Activated CD4-positive, CD25-positive, alpha-beta regulatory T cell treated with anti-CD3 and anti-CD28 coated beads, Interleukin-2, amount 50 U/mL, for 72 hours (primary cell): Measurements from ENCODE around the gene TSPYL4.

Experiments used
- DNase-seq: peaks from one replicate; pipeline ENCODE4 v3.0.0; 2021

The TSPYL4 gene

DNA sequence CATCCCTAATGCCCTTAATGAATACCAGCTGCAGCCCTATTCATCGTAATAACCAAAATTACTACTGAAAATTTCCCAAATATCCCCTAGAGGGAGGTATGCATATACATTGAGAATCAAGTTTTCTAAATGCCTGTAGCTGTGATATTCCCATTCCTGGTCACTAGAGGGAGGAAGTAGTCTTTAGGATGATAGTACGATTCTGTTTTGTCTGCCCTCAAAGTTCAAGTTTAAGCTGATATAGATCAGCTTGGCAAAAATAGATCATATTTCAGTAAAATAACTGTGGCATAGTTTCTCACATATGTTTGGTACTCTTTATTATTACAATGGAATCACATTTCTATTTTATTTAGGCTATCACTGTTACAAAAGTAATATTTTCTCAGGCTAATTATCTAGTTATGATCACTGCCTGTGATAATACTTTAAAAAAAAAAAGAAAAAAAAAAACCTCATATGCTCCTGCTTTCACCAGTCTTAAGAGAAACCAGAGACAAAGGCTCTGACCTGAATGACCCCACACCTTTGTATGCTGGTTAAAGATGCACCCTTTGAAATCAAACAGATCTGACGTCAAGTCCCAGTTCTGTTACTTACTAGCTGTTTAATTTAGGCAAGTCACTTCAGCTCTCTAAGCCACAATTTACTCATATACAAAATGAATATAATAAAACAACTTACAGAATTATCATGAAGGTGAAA, 14.9 kb upstream of the TSPYL4 start:
- no peak for DNase-seq

DNA sequence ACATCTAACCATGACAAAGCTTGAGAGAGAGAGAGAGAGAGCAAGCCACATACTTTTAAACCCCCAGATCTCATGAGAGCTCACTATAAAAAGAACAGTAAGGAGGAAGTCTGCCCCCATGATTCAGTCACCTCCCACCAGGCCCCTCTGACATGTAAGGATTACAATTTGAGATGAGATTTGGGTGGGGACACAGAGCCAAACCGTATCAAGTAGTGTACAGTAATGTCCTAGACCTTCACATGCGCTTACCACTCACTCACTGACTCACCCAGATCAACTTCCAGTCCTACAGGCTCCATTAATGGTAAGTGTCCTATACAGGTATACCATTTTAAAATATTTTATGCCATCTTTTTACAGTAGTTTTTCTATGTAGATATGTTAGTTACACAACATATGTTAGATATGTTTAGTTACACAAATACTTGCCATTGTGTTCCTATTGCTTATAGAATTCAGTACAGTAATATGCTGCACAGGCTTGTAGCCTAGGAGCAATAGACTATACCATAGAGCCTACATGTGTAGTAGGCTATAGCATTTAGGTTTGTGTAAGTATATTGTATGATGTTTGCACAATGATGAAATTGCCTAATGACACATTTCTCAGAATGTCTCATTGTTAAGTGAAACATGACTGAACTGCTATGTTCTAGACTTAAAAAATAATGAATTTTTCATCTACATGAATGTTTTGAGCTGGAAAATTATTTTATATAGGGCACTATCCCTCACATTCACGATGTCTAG, 14.1 kb upstream of the TSPYL4 start:
- DNase-seq: no peak

DNA sequence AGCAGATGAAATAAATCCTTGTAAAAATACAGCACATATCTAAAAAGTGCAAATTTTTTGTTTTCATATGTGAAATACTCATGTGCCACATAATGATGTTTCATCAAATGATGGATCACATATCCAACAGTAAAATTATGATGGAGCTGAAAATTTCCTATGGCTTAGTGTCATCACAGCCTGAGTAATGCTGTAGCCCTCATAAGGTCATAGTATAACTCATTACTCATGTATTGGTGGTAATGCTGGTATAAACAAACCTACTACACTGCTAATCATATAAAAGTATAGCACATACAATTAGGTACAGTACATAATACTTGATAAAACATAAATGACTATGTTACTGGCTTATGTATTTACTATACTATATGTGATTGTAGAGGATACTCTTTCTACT, 12.9 kb upstream of the TSPYL4 start:
- DNase-seq: no peak

DNA sequence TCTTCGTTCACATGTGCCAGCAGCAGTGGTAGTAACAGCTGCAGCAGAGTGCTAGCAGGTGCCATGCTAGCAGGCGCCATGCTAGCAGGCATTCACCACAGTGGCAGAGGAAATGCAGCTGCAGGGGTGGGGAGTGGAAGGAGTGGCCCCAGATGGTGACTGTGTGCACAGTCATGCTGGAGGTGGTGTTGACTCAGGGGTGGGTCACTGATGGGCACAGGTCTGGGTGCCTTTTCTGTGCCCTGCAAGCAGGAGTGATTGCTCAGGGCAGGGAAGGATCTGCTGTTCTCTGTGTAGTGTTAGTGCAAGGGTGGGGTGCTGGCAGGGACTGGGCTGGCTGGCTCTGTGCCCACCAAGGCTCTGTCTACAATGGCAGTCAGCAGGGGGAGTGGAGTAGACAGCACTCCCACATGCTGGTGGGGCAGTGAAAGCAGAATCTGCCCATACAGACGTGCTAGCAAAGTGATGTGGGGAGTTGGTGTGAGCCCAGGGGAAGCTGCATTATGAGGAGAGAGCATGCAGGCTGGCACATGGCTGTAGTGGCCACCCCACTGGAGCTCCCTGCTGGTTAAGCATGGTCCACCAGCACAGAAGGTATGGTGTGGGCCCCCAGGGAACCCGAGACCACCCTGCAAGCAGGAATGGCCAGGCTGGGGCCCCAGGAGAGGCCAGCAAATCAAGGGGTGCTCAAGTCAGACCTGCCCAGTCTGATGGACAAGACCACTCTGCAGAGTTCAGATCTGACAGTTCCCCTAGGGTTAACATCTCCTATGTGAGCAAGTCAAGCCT, 11.4 kb upstream of the TSPYL4 start:
- DNase-seq: no peak

DNA sequence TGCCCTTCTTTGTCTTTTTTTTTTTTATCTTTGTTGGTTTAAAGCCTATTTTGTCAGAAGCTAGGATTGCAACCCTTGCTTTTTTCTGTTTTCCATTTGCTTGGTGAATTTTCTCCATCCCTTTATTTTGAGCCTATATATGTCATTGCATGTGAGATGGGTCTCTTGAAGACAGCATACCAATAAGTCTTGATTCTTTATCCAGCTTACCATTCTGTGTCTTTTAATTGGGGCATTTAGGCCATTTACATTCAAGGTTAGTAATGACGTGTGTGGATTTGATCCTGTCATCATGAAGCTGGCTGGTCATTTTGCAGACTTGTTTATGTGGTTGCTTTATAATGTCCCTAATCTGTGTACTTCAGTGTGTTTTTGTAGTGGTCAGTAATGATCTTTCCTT, 9.5 kb upstream of the TSPYL4 start:
- DNase-seq: no peak

DNA sequence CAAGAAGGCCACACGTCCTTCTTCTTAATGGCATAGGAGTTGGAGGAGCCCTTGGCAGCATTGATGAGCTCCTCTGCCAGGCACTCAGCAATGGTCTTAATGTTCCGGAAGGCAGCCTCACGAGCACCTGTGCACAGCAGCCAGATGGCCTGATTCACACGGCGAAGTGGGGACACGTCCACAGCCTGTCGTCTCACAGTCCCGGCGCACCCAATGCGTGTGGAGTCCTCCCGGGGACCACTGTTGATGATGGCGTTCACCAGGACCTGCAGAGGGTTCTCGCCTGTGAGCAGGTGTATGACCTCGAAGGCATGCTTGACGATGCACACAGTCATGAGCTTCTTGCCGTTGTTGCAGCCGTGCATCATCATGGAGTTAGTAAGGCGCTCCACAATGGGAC, 4.6 kb upstream of the TSPYL4 start:
- no peak for DNase-seq

DNA sequence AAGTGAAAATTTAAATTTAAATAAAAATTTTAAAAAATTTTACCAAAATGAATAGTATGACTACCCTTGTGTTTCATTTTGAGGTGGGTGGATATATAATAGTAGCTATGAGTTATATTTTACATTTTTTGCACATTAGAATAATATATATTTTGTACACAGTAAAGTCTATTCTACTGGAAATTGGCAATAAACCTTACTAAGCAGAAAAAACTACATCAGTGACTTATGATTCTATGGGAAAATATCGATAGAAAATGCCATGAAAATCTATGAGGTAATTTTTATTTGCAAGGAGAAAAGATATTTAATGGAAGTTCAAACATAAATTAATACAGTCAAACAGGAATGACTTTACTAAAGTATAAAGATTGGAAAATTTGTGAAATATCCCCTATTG, 2.8 kb upstream of the TSPYL4 start:
- DNase-seq: no peak

DNA sequence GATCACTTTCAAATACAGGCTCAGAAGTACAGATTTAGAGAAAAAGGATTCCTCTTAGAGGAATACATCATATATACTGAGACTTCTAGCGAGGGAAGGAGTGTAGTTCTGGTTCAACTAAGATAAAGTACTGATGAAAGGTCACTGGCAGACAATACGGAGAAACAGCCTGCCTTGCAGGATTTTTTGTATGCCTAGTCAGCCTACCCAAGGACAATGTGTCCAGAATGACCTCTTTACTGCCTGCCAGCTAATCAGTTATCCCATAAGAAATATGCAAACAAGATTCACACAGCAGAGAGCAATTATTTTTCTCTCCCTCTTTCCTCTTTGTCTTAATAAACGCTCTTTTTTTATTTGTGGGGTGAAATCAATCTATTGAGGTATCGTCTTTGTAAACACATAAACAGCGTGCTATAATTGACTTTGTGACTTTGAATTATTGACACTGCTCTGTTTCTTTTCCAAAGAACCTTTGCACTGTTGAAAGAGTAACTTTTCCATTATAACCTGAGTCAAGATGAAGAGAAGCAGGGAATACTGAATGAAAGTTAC, 1.4 kb upstream of the TSPYL4 start:
- no peak for DNase-seq

DNA sequence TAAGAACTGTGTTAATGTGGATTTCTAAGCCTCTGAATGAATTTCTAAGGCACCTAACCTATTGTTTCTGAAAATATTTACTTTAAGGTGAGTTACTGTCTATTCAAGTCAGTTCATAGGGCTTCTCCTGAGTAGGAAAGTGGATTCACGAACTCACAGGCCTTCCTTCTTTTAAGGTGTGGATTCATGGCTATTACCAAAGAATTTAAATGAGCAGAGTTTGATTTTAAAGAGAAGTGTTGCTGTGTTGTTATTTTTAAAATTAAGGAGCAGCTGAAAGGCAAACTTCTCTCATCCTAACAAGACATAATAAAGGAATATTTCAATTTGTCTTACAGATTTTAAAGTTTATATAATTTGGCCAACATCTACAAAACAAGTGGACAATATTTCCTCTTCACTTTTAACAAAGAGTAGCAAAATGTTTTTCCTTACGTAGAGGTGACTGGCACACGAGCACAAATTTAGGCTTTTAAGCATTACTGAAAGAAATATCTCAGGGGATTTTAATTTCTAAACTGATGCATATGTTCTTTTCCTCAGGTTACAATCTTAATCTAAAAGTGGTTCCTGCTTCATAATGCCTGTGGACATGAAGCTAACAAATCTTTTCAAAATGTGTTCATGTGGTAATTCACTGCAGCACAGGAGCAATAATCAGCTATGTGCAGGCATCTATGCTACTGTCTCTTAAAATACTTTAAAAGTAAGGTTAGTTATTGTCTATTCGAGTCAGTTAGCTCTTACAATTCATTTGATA, 602 bp upstream of the TSPYL4 start:
- DNase-seq: no peak

DNA sequence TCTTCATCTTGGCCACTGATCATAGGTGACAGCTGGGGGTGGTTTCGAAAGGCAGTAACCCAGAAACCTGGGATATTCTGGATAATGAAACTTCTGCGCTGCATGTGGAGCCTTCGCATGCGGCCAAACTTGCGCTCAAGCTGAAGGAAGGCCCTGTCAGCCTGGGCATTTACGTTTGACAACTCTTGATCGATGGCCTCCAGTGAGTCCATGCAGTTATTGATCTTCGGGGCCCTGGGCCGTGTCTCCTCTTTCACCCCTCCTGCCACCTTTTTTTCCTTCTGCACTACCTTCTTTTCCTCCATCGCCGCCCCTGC, 729 bp downstream of the TSPYL4 start:
- DNase-seq: no peak

DNA sequence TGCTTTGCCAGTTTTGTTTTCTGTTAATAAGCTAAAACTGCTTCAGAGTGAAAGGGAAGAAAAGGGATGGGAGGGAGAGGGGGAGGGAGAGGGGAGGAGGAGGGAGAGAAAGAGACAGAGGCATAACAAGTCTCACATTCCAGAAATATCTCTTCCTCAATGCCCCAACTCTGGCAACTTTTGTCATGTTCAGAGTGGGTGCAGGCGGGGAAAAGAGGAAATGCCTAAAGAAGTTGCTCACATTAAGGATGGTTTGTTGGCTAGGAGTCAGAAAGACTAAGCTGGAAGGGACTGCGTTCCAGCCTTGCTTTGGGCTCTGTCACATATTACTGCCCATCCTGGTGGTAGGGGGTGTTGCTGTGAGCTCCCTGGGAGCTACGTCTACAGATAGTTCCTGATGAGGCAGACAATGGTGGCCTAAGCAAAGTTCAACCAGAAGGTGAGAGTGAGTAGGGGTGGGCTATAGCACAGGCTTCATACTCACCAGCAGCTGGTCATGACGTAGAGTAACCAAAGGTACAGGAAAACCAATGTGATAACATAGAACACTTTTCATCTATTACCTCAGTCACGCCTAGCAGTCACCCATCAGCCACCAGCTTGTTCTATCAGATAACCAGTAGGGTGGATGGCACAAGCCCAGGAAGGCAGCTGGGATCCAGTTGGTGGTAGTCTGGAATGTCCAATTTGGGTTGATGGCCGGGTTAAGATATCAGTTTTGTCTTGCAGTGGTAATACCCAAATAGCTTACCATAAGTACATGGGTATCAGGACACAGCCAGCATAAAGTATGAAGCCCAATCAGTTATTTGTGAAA, 2.1 kb downstream of the TSPYL4 start:
- DNase-seq: no peak

DNA sequence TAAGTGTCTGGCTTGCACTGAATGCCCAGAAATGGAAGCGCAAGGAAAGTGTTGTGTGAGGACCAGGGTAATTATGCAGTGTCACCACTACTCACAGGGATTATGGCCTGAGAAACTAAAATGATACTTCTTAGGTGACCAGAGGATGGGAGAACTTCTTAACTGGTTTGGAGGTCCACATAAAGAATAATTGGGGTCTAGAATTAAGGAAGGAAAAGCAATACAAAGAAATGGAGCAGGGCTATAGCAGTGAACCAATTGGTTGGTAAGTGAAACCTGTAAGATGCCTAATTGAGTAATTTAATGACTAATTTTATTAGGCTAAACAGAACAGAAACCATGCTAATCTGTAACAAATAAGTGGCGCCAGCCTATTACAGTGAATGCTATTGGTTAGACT, 5.3 kb downstream of the TSPYL4 start:
- DNase-seq: no peak

DNA sequence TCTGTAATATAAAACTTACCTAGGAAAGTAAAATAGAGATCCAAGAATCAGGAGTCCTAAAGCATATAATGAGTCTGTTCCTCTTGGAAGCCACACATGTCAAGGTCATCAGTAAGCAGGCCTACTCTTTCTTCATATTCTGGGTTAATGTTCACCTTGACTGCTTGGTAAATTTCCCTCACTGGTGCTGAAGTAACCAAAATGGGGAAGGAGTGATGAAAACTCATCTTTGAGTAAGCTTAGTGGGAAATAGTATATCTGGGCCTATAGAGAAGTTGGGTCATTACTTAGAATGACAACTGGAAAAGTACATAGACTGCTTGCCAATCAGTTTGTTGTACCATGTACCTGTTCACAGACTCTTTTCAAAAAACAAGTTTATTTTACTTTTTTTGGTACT, 6.6 kb downstream of the TSPYL4 start:
- DNase-seq: no peak

DNA sequence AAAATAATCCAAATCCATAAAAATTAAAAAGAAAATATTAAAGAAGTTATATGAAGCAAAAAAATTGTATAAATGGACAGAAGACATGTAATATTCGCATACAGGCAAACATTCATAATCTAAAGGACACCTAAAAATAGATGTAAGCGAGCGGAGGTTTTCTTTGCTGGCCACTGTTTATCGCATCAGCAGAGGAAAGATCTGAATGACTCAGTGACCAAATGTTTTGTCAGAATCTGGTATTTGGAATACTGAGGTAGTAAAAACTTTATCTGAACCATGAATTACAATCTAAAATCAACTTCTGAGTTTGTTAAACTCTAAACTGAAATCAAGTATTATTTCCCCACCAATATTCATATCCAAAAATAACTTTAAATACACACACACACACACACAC, 7.8 kb downstream of the TSPYL4 start:
- no peak for DNase-seq

DNA sequence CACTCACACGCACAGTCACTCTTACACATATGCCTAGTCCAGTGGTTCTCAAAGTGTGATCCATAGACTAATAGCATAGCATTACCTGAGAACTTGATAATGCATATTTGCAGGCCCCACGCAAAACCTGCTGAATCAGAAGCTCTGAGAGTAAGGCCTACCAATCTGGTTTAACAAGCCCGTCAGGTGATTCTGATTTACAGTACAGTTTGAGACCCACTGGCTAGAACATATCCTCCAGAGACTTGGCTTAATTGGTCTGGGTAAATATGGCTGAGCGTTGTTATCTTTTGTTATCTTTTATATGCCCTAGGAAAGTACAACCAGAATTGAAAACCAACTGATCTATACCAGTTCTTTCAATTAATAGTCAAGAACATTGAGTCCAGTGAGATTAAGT, 9.6 kb downstream of the TSPYL4 start:
- DNase-seq: no peak

DNA sequence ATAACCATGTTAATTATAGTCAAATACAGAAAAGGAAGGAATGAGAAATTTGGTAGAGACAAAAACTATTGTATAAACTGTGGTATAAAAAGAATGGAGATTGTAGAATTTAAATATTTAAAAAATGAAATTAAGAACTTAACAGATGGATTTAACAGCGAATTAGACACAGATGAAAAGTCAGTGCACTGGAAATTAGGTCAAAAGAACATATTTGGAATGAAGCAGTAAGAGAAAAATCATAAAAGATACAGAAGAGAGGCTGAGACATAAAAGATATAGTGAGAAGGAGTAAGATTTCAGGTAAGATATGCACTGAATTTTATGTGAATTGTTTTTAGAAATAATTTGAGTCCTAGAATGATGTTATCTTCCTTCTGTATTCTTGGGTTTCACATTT, 14.0 kb downstream of the TSPYL4 start:
- no peak for DNase-seq

DNA sequence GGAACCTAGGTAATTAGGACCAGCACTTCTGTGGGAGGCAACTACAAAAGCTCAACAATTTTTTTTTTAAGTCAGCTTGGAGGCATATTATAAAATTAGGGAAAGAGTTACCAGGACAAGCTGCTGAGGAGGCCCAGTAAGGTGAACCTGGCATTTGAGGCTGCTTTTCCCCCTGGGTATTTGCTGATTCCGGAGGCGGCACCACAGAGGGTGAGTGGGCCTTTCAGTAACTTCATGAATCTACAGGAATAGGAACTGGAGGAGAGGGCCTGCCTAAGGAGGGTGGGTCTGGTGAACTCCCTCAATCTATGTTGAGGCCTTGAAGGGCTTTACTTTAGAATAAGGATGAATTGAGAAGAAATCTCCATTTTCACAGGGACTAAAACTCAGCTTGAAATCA, 14.6 kb downstream of the TSPYL4 start:
- DNase-seq: no peak

DNA sequence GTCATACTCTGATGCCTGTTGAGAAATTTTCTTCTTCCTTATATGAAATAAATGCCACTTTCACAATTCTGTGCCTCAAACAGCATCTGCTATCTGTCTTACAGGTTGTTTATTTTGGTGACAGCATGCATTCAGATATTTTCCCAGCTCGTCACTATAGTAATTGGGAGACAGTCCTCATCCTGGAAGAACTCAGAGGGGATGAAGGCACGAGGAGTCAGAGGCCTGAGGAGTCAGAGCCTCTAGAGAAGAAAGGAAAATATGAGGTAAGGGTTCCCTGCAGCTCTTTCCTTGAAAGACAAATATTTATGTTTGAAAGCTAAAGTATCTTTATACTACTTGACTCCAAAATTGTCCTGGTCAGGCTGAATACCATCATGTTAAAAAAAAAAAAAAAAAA, 15.8 kb downstream of the TSPYL4 start:
- no peak for DNase-seq

DNA sequence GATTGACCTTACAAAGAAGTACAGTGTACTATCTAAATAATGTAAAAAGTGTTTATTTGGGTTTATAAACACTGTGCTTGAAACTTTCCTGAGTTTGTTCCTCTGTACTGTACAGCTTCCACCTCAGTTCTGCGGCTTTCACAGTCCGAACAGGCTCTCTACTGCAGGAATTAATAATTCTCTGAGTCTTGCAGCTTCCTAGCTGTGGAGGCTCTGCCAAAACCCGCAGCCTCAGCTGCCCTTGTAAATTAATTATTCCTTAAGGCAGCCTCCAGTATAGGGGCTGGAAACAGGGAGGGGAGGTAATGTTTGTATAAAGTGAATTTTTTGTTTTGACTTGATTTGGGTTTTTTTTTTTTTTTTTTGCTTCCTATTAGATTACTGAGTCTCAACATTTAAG, 19.2 kb downstream of the TSPYL4 start:
- no peak for DNase-seq

DNA sequence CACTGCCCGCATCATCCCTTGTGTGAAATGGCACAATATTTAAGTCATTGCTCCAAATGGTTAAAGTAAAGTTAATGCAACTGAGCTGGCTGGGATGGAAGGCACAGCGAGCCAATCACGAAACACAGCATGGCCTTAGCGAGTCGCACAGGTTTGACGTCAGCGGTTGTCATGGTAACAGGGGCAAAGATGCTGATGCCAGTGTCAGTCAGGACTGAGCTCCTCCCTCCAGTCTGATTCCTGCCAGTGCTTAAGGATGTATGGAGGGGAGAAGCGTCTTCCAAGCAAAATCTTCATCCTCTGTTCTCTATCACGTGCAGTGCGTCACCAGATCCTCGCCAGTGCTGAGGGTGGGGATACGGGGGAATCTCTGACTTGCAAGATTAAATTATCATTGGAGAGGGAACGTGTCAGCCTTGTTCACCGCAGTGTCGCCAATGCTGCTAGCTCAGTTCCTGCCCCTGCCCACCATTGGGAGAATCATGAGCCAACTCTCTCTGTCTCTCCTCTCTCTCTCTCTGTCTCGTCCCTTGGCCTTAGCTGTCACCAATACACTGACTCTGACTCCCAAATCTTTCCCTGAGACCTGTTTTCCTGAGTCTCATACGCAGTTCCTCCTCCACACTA, 24.5 kb downstream of the TSPYL4 start:
- no peak for DNase-seq

DNA sequence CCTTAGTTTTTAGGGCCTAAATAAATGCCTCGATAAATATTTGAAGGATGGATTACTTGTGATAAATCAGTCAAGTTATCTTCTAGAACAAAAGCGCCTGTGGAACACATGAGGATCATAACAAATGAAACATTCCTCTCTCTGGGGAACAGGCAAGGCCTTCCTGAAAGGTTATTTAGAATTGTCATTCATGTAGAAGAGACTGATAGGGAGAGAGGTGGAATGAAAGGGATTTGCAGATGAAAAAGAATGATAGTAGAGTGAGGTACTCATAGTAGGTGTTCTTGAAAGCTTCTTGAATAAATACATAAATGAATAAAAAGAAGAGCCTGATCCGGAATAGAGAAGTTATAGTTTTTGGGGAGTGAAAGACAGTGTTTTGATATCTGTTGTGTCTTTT, 30.5 kb downstream of the TSPYL4 start:
- no peak for DNase-seq

DNA sequence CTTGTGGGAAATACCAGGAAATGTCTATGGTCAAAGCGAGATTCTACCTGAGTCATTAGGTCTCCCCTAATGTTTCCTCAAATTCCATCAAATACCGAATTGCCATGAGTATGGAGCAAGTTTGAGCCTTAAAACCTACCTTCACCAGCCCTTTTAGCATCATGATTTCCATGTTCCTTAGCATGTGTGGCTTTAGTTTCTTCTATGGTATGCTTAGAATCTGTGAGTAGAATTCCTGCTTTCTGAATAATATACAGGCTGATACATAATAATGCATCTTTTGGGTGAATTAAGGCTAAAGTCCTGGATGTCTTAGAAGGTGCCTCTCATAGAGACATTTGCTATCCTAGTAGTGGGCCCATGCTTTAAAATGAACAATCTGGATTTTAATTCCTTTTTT, 32.0 kb downstream of the TSPYL4 start:
- no peak for DNase-seq
